Measurements from ENCODE around the gene CHRNB2.
A peak's percentile ranks its signal among the peaks of the same experiment; 100 is the strongest.

CHRNB2 gene

DNA sequence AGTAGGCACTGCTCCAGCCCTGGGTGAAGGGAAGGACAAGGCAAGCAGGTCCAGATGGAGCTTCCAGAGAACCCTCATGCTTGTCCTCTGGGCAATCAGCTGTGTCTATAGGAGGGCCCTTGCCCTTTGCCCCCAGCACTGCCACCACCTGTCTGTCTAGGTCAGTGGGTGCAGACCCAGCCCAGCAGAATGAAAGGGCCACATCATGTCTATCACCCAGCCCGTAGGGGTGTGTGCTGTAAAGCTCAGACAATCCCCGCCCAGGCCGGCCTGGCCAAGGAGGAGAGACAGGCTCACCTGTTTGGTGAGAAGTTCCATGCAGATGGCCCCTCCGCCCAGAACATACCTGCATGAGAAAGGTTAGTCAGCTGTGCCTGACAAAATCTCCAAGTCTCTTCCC lies 16.1 kb upstream of the CHRNB2 start:
- H3K36me3 ChIP-seq (ENCODE audit: control insufficient read depth, insufficient read depth, low read length), result peaks cover 54% of the 10 kb centered on the region

DNA sequence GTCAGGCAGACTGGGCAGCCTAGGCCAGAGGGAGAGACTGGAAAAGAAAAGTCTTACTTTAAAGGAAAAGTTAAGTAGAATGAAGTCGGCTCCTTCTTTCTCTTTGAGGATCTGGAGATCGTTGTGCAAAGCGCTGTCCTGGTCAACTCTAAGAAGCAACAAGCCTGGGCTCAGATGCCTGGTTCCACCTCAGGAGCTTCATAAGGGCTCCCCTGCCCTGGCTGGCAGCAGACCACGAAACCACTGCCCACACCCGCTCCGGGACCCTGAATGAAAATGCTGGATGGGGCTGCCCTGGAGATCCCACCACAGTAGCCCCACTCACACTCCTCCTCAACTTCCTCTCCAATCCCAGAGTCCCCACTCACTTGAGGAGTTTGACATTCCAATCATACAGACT lies 15.5 kb upstream of the CHRNB2 start:
- Histone ChIP-seq H3K4me1 (ENCODE audit: control insufficient read depth, insufficient read depth, low read length) (peaks cover 9% of the 10 kb centered on the region), H3K27me3 (ENCODE audit: control insufficient read depth, insufficient read depth, low read length, poor library complexity, severe bottlenecking) (no peaks in the 10 kb centered on the region), H3K4me3 (ENCODE audit: insufficient read depth, low read depth, low read length) (no peak overlapping the region), H3K9me3 (ENCODE audit: control insufficient read depth, low read length) (no peaks in the 10 kb centered on the region), H3K27ac (ENCODE audit: insufficient read depth, low read depth, low read length, poor library complexity, severe bottlenecking) (no peak overlapping the region), H3K36me3 (ENCODE audit: control insufficient read depth, insufficient read depth, low read length) (peaks cover 54% of the 10 kb centered on the region)
- 96 to 97% methylated on average over 6 of the region's 6 CpGs for WGBS, 2 experiments

More for the DNA sequence above, 16.1 kb upstream of the CHRNB2 start:
- Histone ChIP-seq H3K4me3 (ENCODE audit: insufficient read depth, low read depth, low read length) (no peak overlapping the region), H3K9me3 (ENCODE audit: control insufficient read depth, low read length) (no peaks in the 10 kb centered on the region), H3K27ac (ENCODE audit: insufficient read depth, low read depth, low read length, poor library complexity, severe bottlenecking) (no peak overlapping the region), H3K4me1 (ENCODE audit: control insufficient read depth, insufficient read depth, low read length) (peaks cover 7% of the 10 kb centered on the region), H3K27me3 (ENCODE audit: control insufficient read depth, insufficient read depth, low read length, poor library complexity, severe bottlenecking) (no peaks in the 10 kb centered on the region)
- 93 to 95% methylated on average over 4 of the region's 4 CpGs for WGBS, 2 experiments

DNA sequence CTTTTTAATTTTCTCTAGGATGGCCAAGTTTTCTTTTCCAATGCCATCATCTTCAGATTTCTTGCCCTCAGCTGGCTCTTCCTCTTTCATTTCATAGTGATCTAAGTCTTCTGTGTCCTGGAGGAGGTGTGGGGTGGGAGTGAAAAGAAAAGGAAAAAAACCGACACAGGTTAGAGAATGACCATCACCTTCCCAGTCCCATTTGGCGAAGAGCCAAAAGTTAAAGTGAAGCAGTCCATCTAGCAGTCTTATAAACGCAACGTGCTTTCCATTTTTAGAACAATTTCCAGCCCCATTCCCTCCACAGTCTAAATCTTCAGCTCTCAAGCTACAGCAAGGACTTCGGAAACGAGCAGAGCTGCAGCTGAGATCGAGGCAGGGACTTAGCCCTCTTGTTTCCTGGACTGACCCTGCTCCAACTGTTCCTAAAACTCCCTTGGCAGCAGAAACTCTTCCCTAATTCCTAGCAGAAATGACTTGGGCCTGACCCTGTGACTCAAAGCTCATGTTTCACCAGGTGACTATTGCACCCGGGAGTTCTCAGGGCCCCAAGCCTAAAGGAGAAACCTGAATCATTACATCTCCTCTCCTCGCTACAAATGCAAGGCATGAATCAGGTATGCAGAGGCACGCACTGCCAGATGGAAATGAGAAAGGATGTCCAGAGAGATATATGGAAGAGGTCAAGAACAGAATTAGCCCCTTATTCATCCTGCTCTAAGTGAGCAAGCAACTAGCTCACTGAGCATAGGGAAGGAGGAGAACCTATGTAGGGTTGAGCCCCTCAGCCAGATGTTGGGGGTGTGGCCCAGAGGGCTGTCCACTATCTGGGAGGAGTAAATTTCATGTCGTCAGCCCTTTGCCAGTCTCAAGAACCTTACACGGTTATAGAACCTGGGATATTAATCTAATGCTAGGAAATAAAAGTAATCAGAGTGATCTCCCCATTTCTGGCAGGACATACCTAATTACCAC lies 14.2 kb upstream of the CHRNB2 start:
- peaks cover 54% of the 10 kb centered on the region for H3K36me3 ChIP-seq (ENCODE audit: control insufficient read depth, insufficient read depth, low read length)
- no peaks in the 10 kb centered on the region for H3K27me3 ChIP-seq (ENCODE audit: control insufficient read depth, insufficient read depth, low read length, poor library complexity, severe bottlenecking)
- 88 to 94% methylated on average over 11 to 12 of the region's 12 CpGs for WGBS, 2 experiments
- no peaks in the 10 kb centered on the region for H3K9me3 ChIP-seq (ENCODE audit: control insufficient read depth, low read length)
- peaks cover 9% of the 10 kb centered on the region for H3K4me1 ChIP-seq (ENCODE audit: control insufficient read depth, insufficient read depth, low read length)
- H3K4me3 ChIP-seq (ENCODE audit: insufficient read depth, low read depth, low read length), result no peak overlapping the region
- H3K27ac ChIP-seq (ENCODE audit: insufficient read depth, low read depth, low read length, poor library complexity, severe bottlenecking), result no peak overlapping the region

DNA sequence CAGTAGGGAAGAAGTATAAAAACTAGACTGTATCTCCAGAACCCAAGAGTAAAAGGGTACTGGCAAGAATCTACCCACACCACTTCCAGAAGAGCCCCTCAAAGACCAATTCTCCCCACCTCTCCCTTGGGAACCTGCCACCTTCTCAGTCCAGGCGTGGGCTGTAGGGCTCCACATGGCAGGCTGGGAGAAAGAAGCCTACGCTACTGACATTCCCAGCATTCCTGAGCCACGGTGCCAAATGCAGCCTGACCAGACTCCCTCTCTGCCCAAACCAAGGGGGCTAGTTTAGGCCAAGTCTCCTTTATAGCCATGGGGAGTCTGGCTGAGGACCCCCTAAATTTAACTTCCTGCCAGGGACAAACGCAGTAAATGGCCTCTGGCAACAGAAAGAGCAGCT lies 11.2 kb upstream of the CHRNB2 start:
- H3K9me3 ChIP-seq (ENCODE audit: control insufficient read depth, low read length), result no peaks in the 10 kb centered on the region
- H3K4me1 ChIP-seq (ENCODE audit: control insufficient read depth, insufficient read depth, low read length), result peaks cover 9% of the 10 kb centered on the region
- H3K27ac ChIP-seq (ENCODE audit: insufficient read depth, low read depth, low read length, poor library complexity, severe bottlenecking), result no peak overlapping the region
- 23 to 25% methylated on average over 4 of the region's 4 CpGs for WGBS, 2 experiments
- peak overlapping the region; percentile 93 for H3K4me3 ChIP-seq (ENCODE audit: insufficient read depth, low read depth, low read length)
- H3K36me3 ChIP-seq (ENCODE audit: control insufficient read depth, insufficient read depth, low read length), result peaks cover 40% of the 10 kb centered on the region
- no peaks in the 10 kb centered on the region for H3K27me3 ChIP-seq (ENCODE audit: control insufficient read depth, insufficient read depth, low read length, poor library complexity, severe bottlenecking)

DNA sequence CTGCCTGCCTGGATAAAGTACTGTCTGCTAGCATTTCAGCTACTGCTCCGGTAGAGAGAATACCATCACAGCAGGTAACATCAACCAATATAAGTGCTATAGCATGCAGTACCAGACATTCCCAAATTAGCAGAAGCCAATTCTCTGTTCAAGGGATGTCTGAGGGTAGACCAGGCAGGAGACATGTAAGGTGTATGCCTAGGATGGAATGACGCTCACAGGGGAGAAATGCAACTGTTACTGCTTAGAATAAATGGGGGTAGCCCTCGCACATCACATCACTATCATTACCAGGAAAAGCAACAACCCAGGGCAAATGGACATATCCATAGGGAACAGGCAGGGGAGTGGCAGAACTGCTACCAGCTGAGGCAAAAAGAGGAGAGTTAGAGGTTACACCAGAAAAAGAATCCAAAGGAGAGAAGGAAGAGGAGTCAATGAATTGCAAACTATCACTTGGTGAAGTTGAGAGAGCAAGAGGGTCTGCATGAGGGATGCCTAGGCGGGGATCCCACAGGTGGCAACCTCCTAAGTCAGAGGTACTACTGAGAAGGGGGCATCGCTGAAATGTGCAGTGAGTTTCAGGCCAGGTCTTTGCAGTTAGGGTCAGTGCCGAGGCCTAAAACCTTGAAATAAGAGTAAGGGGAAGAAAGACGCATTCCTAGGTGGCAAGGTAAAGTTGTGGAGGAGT lies 10.2 kb upstream of the CHRNB2 start:
- Histone ChIP-seq H3K4me1 (ENCODE audit: control insufficient read depth, insufficient read depth, low read length) (peaks cover 9% of the 10 kb centered on the region), H3K4me3 (ENCODE audit: insufficient read depth, low read depth, low read length) (peak overlapping the region; percentile 93), H3K27ac (ENCODE audit: insufficient read depth, low read depth, low read length, poor library complexity, severe bottlenecking) (no peak overlapping the region), H3K9me3 (ENCODE audit: control insufficient read depth, low read length) (no peaks in the 10 kb centered on the region), H3K27me3 (ENCODE audit: control insufficient read depth, insufficient read depth, low read length, poor library complexity, severe bottlenecking) (no peaks in the 10 kb centered on the region), H3K36me3 (ENCODE audit: control insufficient read depth, insufficient read depth, low read length) (peaks cover 30% of the 10 kb centered on the region)
- WGBS, 2 experiments, result 18 to 28% methylated on average over 6 to 7 of the region's 7 CpGs

DNA sequence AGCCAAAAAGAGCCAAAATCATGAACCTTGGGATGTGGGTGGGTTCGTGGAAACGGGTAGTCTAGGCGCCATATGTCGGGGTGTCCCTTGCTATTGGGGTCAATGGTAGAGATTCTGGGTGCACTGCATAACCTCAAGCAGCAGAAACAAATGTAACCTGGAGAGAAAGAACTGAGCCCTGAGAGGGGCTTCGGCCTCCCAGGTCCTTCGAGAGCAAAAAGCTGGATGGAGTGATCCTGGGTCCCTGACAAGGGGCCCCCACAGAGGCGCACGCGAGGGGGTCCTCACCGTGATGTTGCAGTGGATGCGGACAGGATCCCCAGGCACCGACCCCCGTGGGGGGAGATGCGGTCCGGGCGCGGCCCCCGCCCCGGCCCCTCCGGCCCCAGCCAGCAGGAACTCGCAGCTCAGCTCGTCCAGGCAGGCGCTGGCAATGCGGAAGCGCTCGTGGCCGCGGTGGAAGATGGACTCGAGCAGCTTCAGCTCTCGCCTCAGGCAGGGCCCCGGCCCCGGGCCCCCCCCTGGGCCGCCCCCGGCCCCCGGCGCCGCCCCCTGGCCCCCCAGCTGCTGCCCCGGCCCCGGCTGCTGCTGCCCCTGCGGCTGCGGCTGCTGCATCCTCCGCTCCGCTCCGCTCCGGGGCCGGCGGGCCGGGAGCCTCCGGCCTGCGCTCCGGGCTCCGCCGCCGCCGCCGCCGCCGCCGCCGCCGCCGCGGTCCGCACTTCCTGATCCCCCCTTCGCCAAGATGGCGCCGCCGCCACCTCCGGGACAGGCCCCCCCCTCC lies 9.4 kb upstream of the CHRNB2 start, which contains the start of gene UBE2Q1:
Gene UBE2Q1, minus strand, starts transcription at position 724 of the 781 bp plus-strand sequence. Its CDS starts 109 bp downstream, at position 615.
- 1% methylated on average over 69 of the region's 69 CpGs for WGBS, 2 experiments
- Histone ChIP-seq H3K4me1 (ENCODE audit: control insufficient read depth, insufficient read depth, low read length) (peaks cover 9% of the 10 kb centered on the region), H3K4me3 (ENCODE audit: insufficient read depth, low read depth, low read length) (peak within 1 kb of the TSS; percentile 93), H3K27me3 (ENCODE audit: control insufficient read depth, insufficient read depth, low read length, poor library complexity, severe bottlenecking) (no peaks in the 10 kb centered on the region), H3K27ac (ENCODE audit: insufficient read depth, low read depth, low read length, poor library complexity, severe bottlenecking) (peak within 1 kb of the TSS; percentile 84), H3K36me3 (ENCODE audit: control insufficient read depth, insufficient read depth, low read length) (peaks cover 23% of the 10 kb centered on the region), H3K9me3 (ENCODE audit: control insufficient read depth, low read length) (no peaks in the 10 kb centered on the region)

DNA sequence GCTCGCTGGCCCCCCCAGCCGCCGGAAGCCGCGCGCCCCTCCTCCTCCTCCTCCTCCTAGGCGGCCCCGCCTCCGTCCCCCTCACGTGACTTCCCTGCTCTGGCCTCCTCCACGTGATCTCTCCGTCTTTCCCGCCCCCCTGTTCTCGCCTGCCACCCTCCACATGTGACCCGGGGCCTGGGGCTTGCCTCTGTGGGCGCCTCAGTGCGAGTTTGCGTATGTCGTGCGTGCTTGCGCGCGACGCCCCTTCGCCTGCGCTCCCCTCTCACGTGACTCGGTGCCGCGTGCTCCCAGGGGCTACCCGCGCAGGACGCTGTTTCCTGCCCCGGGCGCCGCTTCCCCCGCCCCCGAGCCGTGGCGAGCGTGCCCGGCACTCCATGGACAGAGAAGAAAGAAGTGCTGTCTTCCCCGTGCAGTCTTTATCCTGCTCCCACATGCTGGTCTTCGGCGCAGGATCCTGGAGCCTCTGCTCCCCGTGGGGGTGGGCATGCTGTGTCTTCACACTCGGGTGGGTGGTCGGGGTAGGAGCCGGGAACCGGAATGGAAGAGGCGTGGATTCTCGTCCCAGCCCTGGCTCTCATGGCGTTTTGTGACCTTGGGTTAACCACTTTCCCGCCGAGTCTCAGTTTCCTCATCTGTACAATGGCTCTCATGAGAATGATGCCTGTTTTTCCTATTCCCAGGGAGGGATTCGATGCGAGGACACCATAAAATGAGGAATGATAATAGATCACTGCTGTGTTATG lies 8.7 kb upstream of the CHRNB2 start:
- peak overlapping the region; percentile 84 for H3K27ac ChIP-seq (ENCODE audit: insufficient read depth, low read depth, low read length, poor library complexity, severe bottlenecking)
- H3K4me1 ChIP-seq (ENCODE audit: control insufficient read depth, insufficient read depth, low read length), result peaks cover 9% of the 10 kb centered on the region
- peaks cover 15% of the 10 kb centered on the region for H3K36me3 ChIP-seq (ENCODE audit: control insufficient read depth, insufficient read depth, low read length)
- H3K4me3 ChIP-seq (ENCODE audit: insufficient read depth, low read depth, low read length), result peak overlapping the region; percentile 93
- H3K9me3 ChIP-seq (ENCODE audit: control insufficient read depth, low read length), result no peaks in the 10 kb centered on the region
- WGBS, 2 experiments, result 4 to 5% methylated on average over 55 to 57 of the region's 57 CpGs
- H3K27me3 ChIP-seq (ENCODE audit: control insufficient read depth, insufficient read depth, low read length, poor library complexity, severe bottlenecking), result no peaks in the 10 kb centered on the region

DNA sequence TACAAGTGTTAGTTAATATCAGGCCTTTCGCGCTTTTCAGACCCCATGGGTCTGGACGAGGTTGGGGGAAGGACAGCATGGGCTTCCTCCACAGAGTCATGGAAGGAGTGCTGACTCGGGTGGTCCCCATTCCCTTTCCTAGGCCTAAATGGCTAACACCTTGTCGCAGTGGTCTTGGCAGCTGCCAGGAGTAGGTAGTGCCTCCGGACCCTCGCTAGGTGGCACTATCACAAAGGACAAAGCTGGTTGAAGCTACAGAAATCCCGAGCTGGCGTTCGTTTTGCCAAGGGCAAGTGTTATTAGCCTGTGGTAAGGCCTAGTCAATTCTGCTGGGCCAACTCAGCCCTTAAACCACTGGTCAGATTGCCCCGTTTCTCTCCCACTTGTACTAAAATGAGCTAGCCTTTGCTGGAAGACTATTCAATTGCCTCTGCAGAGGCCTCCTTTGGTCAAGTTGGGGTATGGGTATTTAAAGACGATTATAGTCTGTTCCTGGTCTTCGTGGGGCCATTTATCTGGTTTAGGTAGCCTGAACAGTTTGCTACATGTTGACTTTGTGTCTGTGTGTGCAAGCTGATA lies 8.0 kb upstream of the CHRNB2 start:
- Histone ChIP-seq H3K4me1 (ENCODE audit: control insufficient read depth, insufficient read depth, low read length) (peaks cover 9% of the 10 kb centered on the region), H3K27me3 (ENCODE audit: control insufficient read depth, insufficient read depth, low read length, poor library complexity, severe bottlenecking) (no peaks in the 10 kb centered on the region), H3K36me3 (ENCODE audit: control insufficient read depth, insufficient read depth, low read length) (peaks cover 10% of the 10 kb centered on the region), H3K27ac (ENCODE audit: insufficient read depth, low read depth, low read length, poor library complexity, severe bottlenecking) (peak overlapping the region; percentile 84), H3K9me3 (ENCODE audit: control insufficient read depth, low read length) (no peaks in the 10 kb centered on the region), H3K4me3 (ENCODE audit: insufficient read depth, low read depth, low read length) (peak overlapping the region; percentile 93)
- 17% methylated on average over 13 of the region's 13 CpGs for WGBS, 2 experiments

DNA sequence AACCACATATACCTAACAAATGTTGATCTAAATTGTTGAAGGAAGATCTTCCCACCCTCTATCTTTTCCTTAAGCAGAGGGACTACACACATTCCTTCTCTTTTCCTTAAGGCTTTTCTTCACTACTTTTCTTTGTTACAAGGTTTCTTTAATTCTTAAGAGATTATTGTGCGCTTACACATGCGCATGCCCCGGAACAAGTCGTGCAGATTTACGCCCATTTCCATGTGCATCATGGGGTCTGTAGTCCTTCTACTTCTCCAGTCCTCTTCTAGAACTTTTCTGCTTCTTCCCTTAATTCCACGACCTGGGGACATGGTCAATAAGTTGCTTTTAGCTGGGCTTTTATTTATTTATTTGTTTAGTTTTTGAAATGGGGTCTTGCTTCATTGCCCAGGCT lies 1.7 kb upstream of the CHRNB2 start:
- H3K4me1 ChIP-seq (ENCODE audit: control insufficient read depth, insufficient read depth, low read length), result peaks cover 8% of the 10 kb centered on the region
- H3K9me3 ChIP-seq (ENCODE audit: control insufficient read depth, low read length), result no peaks in the 10 kb centered on the region
- H3K36me3 ChIP-seq (ENCODE audit: control insufficient read depth, insufficient read depth, low read length), result no peaks in the 10 kb centered on the region
- H3K27ac ChIP-seq (ENCODE audit: insufficient read depth, low read depth, low read length, poor library complexity, severe bottlenecking), result no peak overlapping the region
- no peak overlapping the region for H3K4me3 ChIP-seq (ENCODE audit: insufficient read depth, low read depth, low read length)
- 86 to 95% methylated on average over 6 of the region's 6 CpGs for whole genome bisulfite sequencing, 2 experiments
- H3K27me3 ChIP-seq (ENCODE audit: control insufficient read depth, insufficient read depth, low read length, poor library complexity, severe bottlenecking), result peaks cover 30% of the 10 kb centered on the region

Data from ectodermal cell (in vitro differentiated cells).